GM18508 (cell line): ENCODE data around the gene WBP1.
"Not testable (repeated sequence)": the region's sequence is repeated elsewhere in the genome, so short reads cannot be mapped to it uniquely, and the experiment has no call there.

Source experiments
- ATAC-seq: cut with Tn5 transposase; IDR thresholded peaks from one replicate; pipeline ENCODE4 v1.9.1; 2021; ENCODE audit warnings: moderate number of reproducible peaks; ENCODE audit not compliant: insufficient read depth, unreplicated experiment

WBP1 gene

GRCh38 chr2:74458132-74458937 lies at the start of gene WBP1:
Gene WBP1 (plus strand): TSS chr2:74458438. CDS start chr2:74458603, 165 bp downstream.
- ATAC-seq: peak; percentile 70

GRCh38 chr2:74413001-74413698 lies 45.1 kb upstream of the WBP1 start:
- ATAC-seq: no peak

- ATAC-seq: no peak
Measured at GRCh38 chr2:74414441-74414840, 43.8 kb upstream of the WBP1 start.

- no peak for ATAC-seq
Measured at GRCh38 chr2:74414881-74415761, 43.1 kb upstream of the WBP1 start.

DNA sequence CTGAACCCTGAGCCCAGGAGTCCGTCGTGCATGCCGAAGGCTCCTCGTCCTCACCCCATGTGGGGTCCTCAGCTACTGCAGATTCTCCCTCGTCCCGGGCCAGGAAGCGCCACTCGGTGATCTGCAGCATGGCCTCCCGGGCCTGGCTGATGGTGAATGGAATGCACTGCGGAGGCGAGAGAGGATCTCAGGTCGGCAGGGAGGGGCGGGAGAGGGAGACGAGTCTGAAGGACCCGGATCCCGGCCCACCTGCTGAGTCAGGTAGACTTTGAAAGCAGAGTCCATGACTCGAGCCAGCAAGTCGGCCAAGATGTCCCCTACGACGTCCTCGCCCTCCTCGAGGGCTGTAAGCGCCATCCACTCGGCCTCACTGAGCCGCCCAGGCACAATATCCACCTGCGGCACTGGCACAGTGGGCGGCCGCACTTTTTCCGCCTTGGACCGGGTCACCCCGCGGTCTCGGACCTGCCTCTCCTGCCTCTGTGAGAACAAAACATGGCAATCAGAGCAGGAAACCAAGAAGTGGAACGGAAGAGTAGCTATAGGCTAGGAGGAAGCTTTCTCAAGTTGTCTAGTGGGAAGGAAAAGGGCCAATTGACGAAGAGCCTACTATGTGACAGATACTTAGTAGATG lies 42.4 kb upstream of the WBP1 start:
- ATAC-seq: no peak

DNA sequence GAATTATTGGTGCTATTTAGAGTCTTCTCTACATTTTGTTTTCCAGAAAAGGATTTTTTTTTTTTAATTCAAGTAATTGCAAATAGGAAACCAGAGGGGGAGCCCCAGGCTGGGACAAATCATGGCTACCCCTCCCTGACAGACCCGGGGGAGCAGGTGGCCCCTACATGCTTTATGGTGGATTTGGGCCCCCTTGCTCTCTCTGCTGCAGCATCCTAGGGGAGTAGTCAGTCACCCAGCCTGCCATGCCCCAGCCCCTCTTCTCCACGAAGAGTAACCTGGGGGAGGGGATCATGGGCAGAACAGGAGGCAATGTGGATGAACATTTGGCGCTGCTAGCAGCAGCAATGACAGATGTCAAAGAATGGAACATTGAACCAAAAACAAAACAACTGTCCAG lies 41.5 kb upstream of the WBP1 start:
- ATAC-seq: no peak

- no peak for ATAC-seq
Measured at GRCh38 chr2:74417197-74417596, 41.0 kb upstream of the WBP1 start.

GRCh38 chr2:74417763-74418162 lies 40.5 kb upstream of the WBP1 start:
- ATAC-seq: no peak

DNA sequence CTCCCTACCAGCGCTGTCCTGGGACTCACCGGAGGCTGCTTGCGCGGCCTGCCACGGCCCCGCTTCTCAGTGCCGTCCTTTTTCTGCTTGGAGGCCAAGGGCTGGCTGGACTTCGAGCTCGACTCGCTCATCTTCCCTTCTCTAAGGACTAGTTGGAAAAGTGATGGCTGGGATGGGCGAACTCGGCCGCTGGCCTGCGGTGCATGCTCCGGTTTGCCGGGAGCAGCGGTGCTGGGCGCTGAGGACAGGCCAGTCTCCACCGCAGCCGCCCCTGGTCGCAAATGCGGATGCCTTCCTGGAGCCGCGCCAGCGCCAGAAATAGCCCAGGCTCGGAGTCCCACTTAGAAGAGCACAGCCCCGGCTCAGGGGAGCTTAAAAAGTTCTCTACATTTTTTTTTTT lies 39.9 kb upstream of the WBP1 start:
- no peak for ATAC-seq

DNA sequence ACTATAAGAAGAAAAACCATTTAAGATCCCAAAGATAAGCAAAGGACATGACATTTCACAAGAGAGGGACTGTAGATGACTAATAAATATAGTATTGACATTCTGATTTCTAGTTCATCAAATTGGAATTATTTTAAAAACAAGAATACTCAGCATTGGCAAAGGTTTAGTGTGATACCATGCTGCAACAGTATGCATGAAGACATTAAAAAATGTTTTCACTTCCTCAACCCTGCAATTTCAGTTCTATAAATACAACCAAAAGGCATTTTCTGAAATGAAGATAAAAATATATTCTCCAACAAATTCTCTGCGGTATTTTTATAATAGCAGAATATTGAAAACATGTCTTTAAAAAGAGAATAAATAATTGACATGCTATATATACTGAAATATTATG lies 38.9 kb upstream of the WBP1 start:
- ATAC-seq: no peak

- ATAC-seq: no peak
Measured at GRCh38 chr2:74420006-74420405, 38.2 kb upstream of the WBP1 start.

DNA sequence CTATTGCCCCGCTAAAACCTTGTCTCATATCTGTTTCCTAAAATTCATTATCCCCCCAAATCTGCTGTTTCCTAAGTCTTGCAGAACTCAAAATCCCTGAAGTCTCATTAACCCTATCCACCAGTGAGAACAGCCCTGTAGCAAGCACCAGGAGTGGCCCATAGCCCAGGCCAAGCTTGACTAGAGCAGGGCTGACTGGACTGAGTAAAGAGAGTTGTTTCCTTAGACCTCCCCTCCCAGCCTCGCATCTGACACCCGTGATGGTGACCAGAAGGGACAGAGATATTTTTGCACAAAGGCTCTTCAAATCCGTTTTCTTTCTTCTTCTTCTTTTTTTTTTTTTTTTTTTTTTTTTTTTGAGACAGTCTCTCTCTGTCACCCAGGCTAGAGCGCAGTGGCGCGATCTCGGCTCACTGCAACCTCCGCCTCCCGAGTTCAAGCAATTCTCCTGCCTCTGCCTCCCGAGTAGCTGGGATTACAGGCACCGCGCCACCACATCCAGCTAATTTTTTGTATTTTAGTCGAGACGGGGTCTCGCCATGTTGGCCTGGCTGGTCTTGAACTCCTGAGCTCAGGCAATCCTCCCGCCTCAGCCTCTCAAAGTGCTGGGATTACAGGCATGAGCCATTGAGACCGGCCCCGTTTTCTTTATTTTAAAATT lies 37.7 kb upstream of the WBP1 start:
- ATAC-seq: not testable (repeated sequence)

DNA sequence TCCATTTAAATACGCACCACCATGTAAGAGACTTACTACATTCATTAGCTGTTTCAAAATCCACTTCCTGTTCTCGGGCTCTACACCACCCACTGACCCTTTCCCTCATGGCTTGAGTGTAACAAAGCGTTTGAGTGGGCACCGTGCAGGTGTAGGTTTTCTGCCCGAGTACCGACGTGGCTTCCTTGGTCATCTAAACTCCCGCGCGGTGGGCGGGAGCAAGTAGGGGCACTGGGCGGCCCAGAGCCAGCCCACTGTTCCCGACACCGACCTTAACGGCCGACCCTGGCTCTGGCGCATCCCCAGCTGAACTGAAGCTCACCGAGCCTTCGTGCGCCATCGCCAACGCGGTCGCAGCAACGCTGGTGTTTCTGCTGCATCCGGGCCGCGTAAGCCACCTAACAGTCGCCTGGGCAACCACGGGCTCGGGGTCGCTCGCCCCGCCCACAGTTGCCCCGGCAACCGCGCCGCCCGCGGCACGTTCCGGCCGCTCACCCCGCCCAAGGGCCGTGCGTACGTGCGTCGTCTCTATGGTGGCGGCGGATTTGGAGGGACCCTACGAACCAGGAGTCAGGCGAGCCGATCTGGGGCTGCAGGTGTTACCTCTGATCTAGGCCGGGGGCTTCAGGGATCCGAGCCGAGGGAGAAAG lies 36.9 kb upstream of the WBP1 start, which contains the start of the genes C2orf81 and WDR54:
Gene C2orf81, minus strand, starts transcription at position 399 of the 650 bp plus-strand sequence. Its CDS starts 59 bp downstream, at position 340.
Gene WDR54, plus strand, starts transcription at position 510 of the 650 bp plus-strand sequence. CDS start 424 bp downstream, outside the sequence.
- peak; percentile 67 for ATAC-seq

- no peak for ATAC-seq
Measured at GRCh38 chr2:74423231-74424095, 34.8 kb upstream of the WBP1 start.

- ATAC-seq: no peak
Measured at GRCh38 chr2:74424139-74424992, 33.9 kb upstream of the WBP1 start.

DNA sequence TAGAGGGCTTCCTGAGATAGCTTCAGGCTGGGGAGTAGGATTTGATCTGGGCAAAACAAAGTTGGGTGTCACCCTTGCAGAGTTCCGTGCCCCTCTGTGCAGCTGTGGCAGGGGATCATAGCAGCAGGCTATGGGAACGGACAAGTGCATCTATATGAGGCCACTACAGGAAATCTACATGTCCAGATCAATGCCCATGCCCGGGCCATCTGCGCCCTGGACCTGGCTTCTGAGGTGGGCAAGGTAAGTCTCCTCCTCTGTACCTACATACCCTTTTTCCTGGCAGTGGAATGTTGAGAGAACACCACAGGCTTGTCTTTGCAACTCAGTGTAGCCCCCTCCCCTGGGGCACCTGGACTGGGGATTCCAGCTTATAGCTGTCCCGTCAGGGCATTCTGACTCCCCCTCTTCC lies 33.2 kb upstream of the WBP1 start:
- no peak for ATAC-seq

DNA sequence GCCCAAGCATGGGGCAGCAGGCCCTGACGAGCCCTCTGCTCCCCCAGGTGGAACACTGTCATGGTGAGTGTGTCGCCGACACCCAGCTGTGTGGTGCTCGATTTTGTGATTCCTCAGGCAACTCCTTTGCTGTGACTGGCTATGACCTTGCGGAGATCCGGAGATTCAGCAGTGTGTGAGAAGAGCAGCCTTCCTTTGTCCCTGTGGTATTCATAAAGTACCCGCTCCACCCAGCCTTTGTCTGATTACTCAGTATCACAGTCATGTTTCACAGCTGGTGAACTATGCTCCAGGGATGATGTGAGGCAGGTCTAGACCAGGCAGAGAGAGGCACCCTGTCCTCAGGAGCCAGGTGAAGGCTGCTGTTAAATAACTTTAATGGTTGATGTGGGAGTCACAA lies 32.7 kb upstream of the WBP1 start:
- no peak for ATAC-seq
